ENCODE results near the gene SNX25.
"Not testable (repeated sequence)": the region's sequence is repeated elsewhere in the genome, so short reads cannot be mapped to it uniquely, and the experiment has no call there.

SNX25 gene

DNA sequence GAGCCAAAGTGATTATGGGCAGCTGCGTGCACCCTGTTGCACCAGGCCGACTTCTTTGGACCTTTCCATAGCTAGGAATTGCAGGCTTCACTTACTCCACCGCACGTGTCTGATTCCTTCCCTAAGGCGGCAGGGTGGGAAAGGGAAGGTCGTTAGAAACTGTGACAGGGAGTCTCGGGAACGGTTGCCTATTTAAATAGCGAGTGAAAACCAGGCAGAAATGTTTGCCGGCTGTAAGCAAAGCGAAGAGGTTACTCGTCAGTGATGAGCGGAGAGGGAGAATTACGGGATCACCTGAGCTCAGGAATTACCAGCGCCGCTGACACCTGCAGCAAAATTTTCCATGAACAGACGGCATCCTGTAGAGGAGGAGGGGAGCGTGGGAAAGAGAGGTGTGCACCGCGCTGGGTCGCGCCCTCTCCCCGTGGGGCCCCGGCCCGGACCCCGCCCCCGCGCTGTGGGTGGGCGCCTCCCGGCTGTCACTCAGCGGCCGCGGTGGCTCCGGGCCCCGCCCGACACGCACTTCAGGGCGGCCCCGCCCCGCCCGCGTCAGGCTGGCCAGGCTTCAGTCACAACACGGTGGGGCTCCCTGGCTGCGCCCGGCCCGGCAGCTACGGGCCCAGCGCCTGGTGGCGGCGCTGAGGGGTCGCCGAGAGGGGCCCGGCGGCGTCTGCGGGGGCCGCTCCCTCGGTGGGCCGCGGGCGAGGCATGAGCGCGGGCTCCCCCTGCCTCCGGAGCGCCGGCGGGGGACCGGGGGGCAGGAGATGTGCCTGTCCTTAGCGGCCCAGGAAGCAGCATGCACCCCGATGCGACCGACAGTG, at the start of gene SNX25:
TSS of gene SNX25 (plus strand) at position 568 of the 821 bp plus-strand sequence. CDS start at position 797, 229 bp downstream.
- in situ Hi-C loops (cut with MboI; ENCODE audit: low sequenced_read_pairs) = no loop called here

- in situ Hi-C loops (cut with MboI; ENCODE audit: low sequenced_read_pairs) = no loop called here
These were observed 43.8 kb upstream of the SNX25 start for GRCh38 chr4:185165605-185166063.

- in situ Hi-C loops (cut with MboI; ENCODE audit: low sequenced_read_pairs) = no loop called here
These were observed 42.2 kb upstream of the SNX25 start for GRCh38 chr4:185167234-185167633.

DNA sequence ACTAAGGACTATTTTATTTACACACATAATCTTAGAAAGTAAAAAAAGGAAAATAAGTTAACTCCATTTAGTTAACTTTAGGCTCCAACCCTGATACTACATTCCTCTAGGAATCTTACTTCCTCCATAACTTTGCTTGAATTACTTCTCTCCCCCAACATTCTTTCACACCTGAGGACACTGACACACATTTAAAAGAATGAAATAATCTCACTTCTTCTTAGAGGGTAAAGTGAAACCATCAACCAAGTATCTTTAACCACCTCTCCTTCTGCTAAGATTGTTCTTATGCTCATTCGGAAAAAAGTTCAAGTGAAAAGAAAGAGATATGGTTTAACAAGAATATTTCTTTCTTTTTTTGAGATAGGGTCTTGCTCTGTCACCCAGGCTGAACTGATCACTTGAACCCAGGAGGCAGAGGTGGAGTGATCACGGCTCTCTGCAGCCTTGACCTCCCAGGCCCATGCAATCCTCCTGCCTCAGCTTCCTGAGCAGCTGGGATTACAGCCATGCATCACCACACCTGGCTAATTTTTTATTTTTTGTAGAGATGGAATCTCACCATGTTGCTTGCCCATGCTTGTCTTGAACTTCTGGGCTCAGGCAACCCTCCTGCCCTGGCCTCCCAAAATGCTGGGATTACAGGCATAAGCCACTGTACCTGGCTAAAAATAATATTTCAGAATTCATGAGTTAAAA, 37.9 kb upstream of the SNX25 start:
- in situ Hi-C loops (cut with MboI; ENCODE audit: low sequenced_read_pairs) = no loop called here

DNA sequence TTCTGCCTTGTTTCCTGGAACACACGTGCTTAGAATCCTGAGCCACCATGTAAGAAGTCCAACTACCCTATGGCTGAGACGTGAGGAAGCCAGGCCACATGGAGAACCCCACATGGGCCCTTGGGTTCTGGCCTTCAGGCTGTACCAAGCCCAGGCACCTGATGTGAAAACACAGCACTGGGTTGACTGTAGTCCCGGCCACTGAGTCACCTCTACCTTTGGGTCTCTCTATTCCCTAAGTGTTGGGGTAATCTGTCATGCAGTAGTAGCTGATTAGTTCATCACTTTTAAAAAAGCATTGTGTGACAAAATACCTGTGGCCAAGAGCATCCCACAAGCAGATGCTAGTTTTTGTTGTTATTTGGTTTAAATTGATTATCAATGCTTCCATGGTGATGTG, 29.9 kb upstream of the SNX25 start:
- in situ Hi-C loops (cut with MboI; ENCODE audit: low sequenced_read_pairs) = no loop called here

GRCh38 chr4:185182239-185182638, 27.2 kb upstream of the SNX25 start:
- in situ Hi-C loops (cut with MboI; ENCODE audit: low sequenced_read_pairs) = no loop called here

DNA sequence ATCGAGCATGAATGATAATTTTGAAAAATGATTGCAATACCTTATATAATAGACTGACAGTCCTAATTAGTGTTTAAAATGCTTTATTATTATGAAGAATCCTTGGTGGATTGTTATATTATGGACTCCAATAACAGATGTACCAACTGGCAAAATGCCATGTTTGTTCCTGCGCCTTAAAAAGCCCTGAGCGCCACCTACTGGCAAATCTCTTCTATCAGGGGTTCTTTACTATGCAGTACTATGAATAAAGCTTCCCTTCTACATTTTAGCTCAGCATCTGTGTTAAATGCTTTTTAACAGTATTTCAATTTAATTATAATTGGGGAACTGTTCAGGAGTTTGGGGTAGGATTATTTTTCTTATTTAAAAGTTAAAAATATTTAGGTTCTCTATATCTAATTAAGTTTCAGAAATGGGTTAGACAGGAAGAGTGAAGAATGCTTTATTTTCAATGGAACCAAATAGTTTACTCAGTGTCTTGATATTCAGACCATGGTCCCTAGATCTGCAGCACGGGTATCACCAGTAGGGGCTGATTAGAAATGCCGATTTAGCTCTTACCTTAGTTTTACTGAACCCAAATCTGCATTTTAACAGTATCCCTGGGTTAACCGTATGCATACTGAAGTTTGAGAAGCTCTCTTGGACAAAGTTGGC, 25.6 kb upstream of the SNX25 start:
- in situ Hi-C loops (cut with MboI; ENCODE audit: low sequenced_read_pairs) = no loop called here

GRCh38 chr4:185186769-185187168, 22.6 kb upstream of the SNX25 start:
- in situ Hi-C loops (cut with MboI; ENCODE audit: low sequenced_read_pairs) = no loop called here

DNA sequence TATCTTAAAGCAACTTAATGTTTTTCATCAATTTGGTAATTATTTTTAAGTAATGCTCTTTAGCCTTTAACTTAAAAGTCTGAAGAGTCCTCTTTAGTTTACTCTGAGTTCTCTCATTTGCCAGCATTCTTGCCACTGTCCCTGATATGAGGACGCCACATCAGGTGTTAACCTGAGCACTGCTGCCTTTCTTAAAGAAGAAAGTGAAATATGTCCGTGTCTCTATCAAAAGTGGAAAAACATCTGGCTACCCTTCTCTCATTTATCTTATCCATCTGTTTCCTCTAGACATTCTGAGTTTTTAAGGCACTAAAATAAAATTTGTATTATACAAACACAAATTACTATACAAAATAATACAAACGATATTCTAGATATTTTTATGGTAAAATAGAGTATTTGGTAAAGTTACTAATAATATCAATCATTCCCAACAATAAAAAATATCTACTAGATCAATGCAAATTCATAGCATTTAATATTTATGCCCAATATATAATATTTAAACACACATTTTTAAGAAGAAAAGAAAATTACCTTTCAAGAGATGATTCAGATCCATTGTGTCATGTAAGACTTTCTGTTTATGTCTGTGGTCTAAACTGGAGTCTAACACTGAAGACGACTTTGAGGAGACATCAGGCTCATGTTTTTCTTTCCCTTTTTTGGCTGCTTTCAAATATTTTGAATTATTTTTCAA, 19.6 kb upstream of the SNX25 start:
- in situ Hi-C loops (cut with MboI; ENCODE audit: low sequenced_read_pairs) = no loop called here

DNA sequence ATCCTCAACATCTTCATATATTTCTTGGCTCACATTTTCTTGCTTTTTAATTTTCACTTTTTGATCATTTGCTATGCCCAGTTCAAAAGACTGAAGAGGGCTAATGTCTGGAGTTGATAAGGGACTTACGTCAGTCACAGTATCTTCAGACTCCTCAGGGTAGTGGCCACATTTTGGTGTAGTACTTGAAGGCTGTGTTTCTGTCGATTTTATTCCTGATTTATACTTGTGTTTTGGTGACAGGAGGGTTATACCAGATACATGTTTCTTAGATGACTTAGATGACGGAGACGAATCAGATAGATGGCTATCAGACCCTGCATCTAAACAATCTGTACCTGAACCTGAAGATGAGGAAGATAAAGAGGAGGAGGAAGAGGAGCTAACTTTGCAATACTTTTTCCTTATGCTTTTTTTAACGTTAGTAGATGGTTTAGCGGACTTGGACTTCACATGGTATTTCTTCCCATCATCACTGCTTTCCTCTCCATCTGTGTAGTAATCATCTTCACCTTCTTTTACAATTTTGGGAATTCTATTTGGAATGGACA, 19.0 kb upstream of the SNX25 start:
- in situ Hi-C loops (cut with MboI; ENCODE audit: low sequenced_read_pairs) = no loop called here

DNA sequence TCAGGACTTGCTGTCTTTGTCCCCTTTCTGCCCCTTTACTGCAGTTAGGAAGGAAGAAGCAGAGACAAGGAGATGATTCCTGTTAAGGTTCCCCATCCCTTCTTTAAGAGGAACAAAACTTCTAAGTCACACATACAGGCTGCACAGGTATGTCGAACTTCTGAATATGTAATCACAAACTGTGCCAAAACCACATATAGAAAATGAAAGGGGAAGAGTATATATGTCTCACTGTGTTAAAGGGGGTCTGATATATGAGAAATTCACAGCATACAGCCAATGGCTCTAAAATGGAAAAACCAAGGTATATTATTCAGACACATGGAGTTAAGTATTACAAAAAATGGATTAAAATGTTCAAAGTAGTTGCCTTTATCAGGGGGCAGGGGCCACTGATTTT, 17.3 kb upstream of the SNX25 start:
- in situ Hi-C loops (cut with MboI; ENCODE audit: low sequenced_read_pairs) = no loop called here

GRCh38 chr4:185194924-185195888, 14.2 kb upstream of the SNX25 start:
- in situ Hi-C loops (cut with MboI; ENCODE audit: low sequenced_read_pairs) = no loop called here

- in situ Hi-C loops (cut with MboI; ENCODE audit: low sequenced_read_pairs) = no loop called here
These were observed 13.0 kb upstream of the SNX25 start for GRCh38 chr4:185196437-185196836.

- in situ Hi-C loops (cut with MboI; ENCODE audit: low sequenced_read_pairs) = not testable (repeated sequence)
These were observed 11.2 kb upstream of the SNX25 start for GRCh38 chr4:185198189-185198588.

GRCh38 chr4:185201977-185202962, 7.1 kb upstream of the SNX25 start:
- in situ Hi-C loops (cut with MboI; ENCODE audit: low sequenced_read_pairs) = no loop called here

GRCh38 chr4:185202984-185203485, 6.4 kb upstream of the SNX25 start:
- in situ Hi-C loops (cut with MboI; ENCODE audit: low sequenced_read_pairs) = no loop called here

- in situ Hi-C loops (cut with MboI; ENCODE audit: low sequenced_read_pairs) = no loop called here
These were observed 5.7 kb upstream of the SNX25 start, which contains the start of gene CFAP97 for GRCh38 chr4:185203486-185204237. CFAP97 (minus strand) TSS chr4:185204000; CDS start chr4:185191196, 12,804 bp downstream.
